Endothelial cell of umbilical vein (primary cell): ENCODE measurements around the gene TSPAN15. TPM values are rescaled to one million over a fixed set of nuclear protein-coding genes. Genes with fewer than 3 reads are reported as not detected.

ENCODE experiments used
- BruUV-seq: library from RNA; stranded (reverse); fragments of 400-500 nt; replicated peaks from 2 replicates; lab custom pipeline; 2021; lab: Mats Ljungman, UMichigan
- CTCF ChIA-PET: fragments of 300-600, 350-600 bp; sonication (Branson Sonifier 250); formaldehyde crosslinking; loops from one replicate; lab custom pipeline; 2021; ENCODE audit warnings: antibody characterized with exemption, inconsistent platforms; lab: Charles Lee
- POLR2A ChIA-PET: fragments of 300-600, 350-600 bp; sonication (Branson Sonifier 250); formaldehyde crosslinking; loops from one replicate; lab custom pipeline; 2021; ENCODE audit warnings: antibody characterized with exemption, inconsistent platforms; lab: Charles Lee
- DNase-seq: peaks from one replicate; pipeline ENCODE4 v3.0.0-alpha.2; 2011; ENCODE audit warnings: low read depth, low spot score
- FAIRE-seq: peaks from 2 replicates; lab custom pipeline; 2011; peaks lifted over from hg19 to GRCh38; lab: Jason Lieb, UNC
- H2AFZ ChIP-seq: 2 replicates; pipeline ENCODE4 v1.6.0; 2012; ENCODE audit warnings: low read depth, low read length, control low read depth, inconsistent platforms
- H3K27ac ChIP-seq: 2 replicates; pipeline ENCODE4 v1.5.1; 2011; ENCODE audit warnings: low read depth, mild to moderate bottlenecking, control low read depth, low read length, moderate library complexity; ENCODE audit not compliant: insufficient read depth
- H3K27me3 ChIP-seq, 2 experiments: 2 replicates each; pipeline versions ENCODE4 v1.6.0 to v1.6.1; 2011; ENCODE audit warnings: low read length in 2 of 2, mixed read lengths in 1 of 2; ENCODE audit not compliant: control insufficient read depth in 2 of 2, insufficient read depth in 2 of 2
- H3K36me3 ChIP-seq, 2 experiments: 2 replicates in 1 of 2; 3 replicates in 1 of 2; pipeline ENCODE4 v1.5.1; 2011; ENCODE audit warnings: low read length in 2 of 2, mild to moderate bottlenecking in 1 of 2, moderate library complexity in 1 of 2; ENCODE audit not compliant: control insufficient read depth in 2 of 2, insufficient read depth in 2 of 2; ENCODE audit errors: extremely low read depth in 1 of 2
- H3K4me1 ChIP-seq: 3 replicates; pipeline ENCODE4 v1.5.1; 2011; ENCODE audit warnings: mild to moderate bottlenecking, low read length; ENCODE audit not compliant: control insufficient read depth, insufficient read depth; ENCODE audit errors: extremely low read depth
- H3K4me2 ChIP-seq: 2 replicates; pipeline ENCODE4 v1.6.1; 2011; ENCODE audit warnings: low read length, control low read depth, mixed read lengths; ENCODE audit not compliant: insufficient read depth
- H3K4me3 ChIP-seq, 3 experiments: fragments of 200-600 bp in 1 of 3; sonication (generic), shearing (Covaris generic) in 1 of 3; replicated peaks in 1 of 3; 2 replicates each; pipeline ENCODE4 v1.5.1; 2011 to 2016; ENCODE audit warnings: control low read depth in 3 of 3, low read length in 3 of 3, mild to moderate bottlenecking in 2 of 3, inconsistent platforms in 1 of 3, low read depth in 1 of 3, moderate library complexity in 1 of 3; ENCODE audit not compliant: insufficient read depth in 1 of 3
- H3K79me2 ChIP-seq: 2 replicates; pipeline ENCODE4 v1.6.0; 2012; ENCODE audit warnings: low read length, inconsistent platforms; ENCODE audit not compliant: control insufficient read depth, insufficient read depth
- H3K9ac ChIP-seq: replicated peaks from 2 replicates; pipeline ENCODE3; 2011; ENCODE audit warnings: low read length, control low read depth; ENCODE audit not compliant: insufficient read depth; ENCODE audit errors: extremely low read depth
- H3K9me1 ChIP-seq: replicated peaks from 3 replicates; pipeline ENCODE4 v1.6.0; 2011; ENCODE audit warnings: mild to moderate bottlenecking, low read length; ENCODE audit not compliant: control insufficient read depth, insufficient read depth; ENCODE audit errors: extremely low read depth
- H3K9me3 ChIP-seq: replicated peaks from 2 replicates; pipeline ENCODE4 v1.5.1; 2012; ENCODE audit warnings: low read length, inconsistent platforms; ENCODE audit not compliant: control insufficient read depth, insufficient read depth
- H4K20me1 ChIP-seq: replicated peaks from 2 replicates; pipeline ENCODE3; 2011; ENCODE audit warnings: mild to moderate bottlenecking, low read length; ENCODE audit not compliant: control insufficient read depth, insufficient read depth; ENCODE audit errors: extremely low read depth
- EZH2 ChIP-seq: IDR thresholded peaks from 2 replicates; pipeline ENCODE4 v1.6.1; 2012; ENCODE audit warnings: borderline replicate concordance, low read depth, mild to moderate bottlenecking, moderate library complexity, low read length, inconsistent platforms; ENCODE audit not compliant: severe bottlenecking
- FOS ChIP-seq: IDR thresholded peaks from 2 replicates; pipeline ENCODE4 v1.6.1; 2011; ENCODE audit warnings: mild to moderate bottlenecking, low read length, moderate library complexity, borderline replicate concordance; ENCODE audit not compliant: insufficient read depth
- GATA2 ChIP-seq: IDR thresholded peaks from 2 replicates; pipeline ENCODE4 v1.7.0; 2011; ENCODE audit warnings: low read depth, mild to moderate bottlenecking, moderate library complexity, mixed read lengths, low read length; ENCODE audit not compliant: insufficient read length, insufficient read depth
- JUN ChIP-seq: IDR thresholded peaks from 2 replicates; pipeline ENCODE4 v1.6.1; 2011; ENCODE audit warnings: borderline replicate concordance, low read depth; ENCODE audit not compliant: insufficient read length, insufficient read depth
- MYC ChIP-seq: IDR thresholded peaks from one replicate; pipeline ENCODE4 v1.6.1; 2011; ENCODE audit warnings: mild to moderate bottlenecking, low read depth, low read length
- POLR2A ChIP-seq: IDR thresholded peaks from 2 replicates; pipeline ENCODE4 v1.6.1; 2012; ENCODE audit warnings: low read depth, mild to moderate bottlenecking, control low read depth, low read length
- POLR2AphosphoS5 ChIP-seq: IDR thresholded peaks from 2 replicates; pipeline ENCODE4 v1.6.1; 2012; ENCODE audit warnings: low read depth, mild to moderate bottlenecking, control low read depth, low read length, moderate library complexity; ENCODE audit not compliant: insufficient read depth
- dilution Hi-C: fragments of 300-500 bp; cut with MboI; formaldehyde crosslinking; loops from one replicate; pipeline ENCODE4 v1.15.0; 2019; ENCODE audit warnings: low sequenced_read_pairs; ENCODE audit not compliant: extremely low pct_ligation_motif_present
- intact Hi-C: fragments of 100-400 bp; cut with micrococcal nuclease; formaldehyde crosslinking; loops from one replicate; pipeline ENCODE4 v1.10.0; 2022
- polyA plus RNA-seq, 4 experiments: library from polyadenylated mRNA; depleted of rRNA in 3 of 4; stranded (reverse) in 3 of 4; unstranded in 1 of 4; fragments of >200 nt; gene quantifications; 2 replicates each; pipeline versions ENCODE4 v1.2.1 to v1.2.3, GENCODE V29; 2011 to 2012; ENCODE audit warnings: missing spikeins in 1 of 4
- total RNA-seq: library from RNA; stranded (reverse); gene quantifications from 2 replicates; pipeline ENCODE4 v1.2.3, GENCODE V29; 2021
- TF ChIP-seq, protein P1 (sequence below), 2 donors: IDR thresholded peaks; 1 replicate in 1 of 2; 2 replicates in 1 of 2; pipeline ENCODE4 v1.5.1; 2011; ENCODE audit warnings: low read length in 2 of 2, mild to moderate bottlenecking in 2 of 2, moderate library complexity in 2 of 2, control low read depth in 1 of 2, inconsistent platforms in 1 of 2, low read depth in 1 of 2; ENCODE audit not compliant: insufficient read depth in 1 of 2; ENCODE audit errors: extremely low read depth in 1 of 2
- TF ChIP-seq, protein P2 (sequence below): IDR thresholded peaks from 2 replicates; pipeline ENCODE4 v1.6.1; 2011; ENCODE audit not compliant: insufficient read depth, insufficient read length

The TSPAN15 gene
- total and polyA plus RNA-seq, 2 donors (not counting 3 experiments of a cell fraction or from before 2014, with no cell fraction given) = 78.4 to 189 TPM

DNA sequence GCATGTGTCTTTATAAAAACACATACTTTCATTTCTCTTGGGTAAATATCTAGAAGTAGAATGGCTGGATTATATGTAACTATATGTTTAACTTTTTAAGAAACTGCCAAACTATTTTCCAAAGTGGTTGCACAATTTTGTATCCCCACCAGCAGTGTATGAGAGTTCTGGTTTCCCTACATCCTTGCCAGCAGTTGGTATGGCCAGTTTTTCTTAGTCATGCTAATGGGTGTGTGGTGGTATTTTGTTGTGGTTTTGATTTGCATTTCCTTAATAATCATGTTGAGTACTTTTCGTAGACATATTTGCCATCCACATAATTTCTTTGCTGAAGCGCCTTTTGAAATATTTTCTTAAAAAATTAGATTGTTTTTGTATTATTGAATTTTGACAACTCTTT lies 61.6 kb downstream of the TSPAN15 start:
- dilution Hi-C loops = no loop called here
- Histone ChIP-seq H2AFZ (no peak overlapping the region), H3K4me3 (no peak overlapping the region), H3K27me3 (no peaks in the 10 kb centered on the region), H3K4me2 (no peak overlapping the region), H3K9ac (no peak overlapping the region), H3K9me3 (no peaks in the 10 kb centered on the region), H3K9me1 (no peaks in the 10 kb centered on the region), H3K4me1 (no peaks in the 10 kb centered on the region), H3K27ac (no peak overlapping the region), H4K20me1 (no peaks in the 10 kb centered on the region), H3K79me2 (no peaks in the 10 kb centered on the region), H3K36me3 (no peaks in the 10 kb centered on the region)
- intact Hi-C loops = no loop called here
- FAIRE-seq = no peak
- BruUV-seq = no TSS peak
- TF ChIP-seq POLR2AphosphoS5 = no peak
- TF ChIP-seq JUN = no peak
- no peak for TF ChIP-seq POLR2A
- TF ChIP-seq, protein P1, sequence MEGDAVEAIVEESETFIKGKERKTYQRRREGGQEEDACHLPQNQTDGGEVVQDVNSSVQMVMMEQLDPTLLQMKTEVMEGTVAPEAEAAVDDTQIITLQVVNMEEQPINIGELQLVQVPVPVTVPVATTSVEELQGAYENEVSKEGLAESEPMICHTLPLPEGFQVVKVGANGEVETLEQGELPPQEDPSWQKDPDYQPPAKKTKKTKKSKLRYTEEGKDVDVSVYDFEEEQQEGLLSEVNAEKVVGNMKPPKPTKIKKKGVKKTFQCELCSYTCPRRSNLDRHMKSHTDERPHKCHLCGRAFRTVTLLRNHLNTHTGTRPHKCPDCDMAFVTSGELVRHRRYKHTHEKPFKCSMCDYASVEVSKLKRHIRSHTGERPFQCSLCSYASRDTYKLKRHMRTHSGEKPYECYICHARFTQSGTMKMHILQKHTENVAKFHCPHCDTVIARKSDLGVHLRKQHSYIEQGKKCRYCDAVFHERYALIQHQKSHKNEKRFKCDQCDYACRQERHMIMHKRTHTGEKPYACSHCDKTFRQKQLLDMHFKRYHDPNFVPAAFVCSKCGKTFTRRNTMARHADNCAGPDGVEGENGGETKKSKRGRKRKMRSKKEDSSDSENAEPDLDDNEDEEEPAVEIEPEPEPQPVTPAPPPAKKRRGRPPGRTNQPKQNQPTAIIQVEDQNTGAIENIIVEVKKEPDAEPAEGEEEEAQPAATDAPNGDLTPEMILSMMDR (IDR thresholded peaks at IDR 0.05; ENCODE audit: extremely low read depth in 1 of 2, insufficient read depth in 1 of 2, low read depth in 1 of 2, low read length in 2 of 2) = no peak
- no peak for TF ChIP-seq EZH2
- TF ChIP-seq, protein P2, sequence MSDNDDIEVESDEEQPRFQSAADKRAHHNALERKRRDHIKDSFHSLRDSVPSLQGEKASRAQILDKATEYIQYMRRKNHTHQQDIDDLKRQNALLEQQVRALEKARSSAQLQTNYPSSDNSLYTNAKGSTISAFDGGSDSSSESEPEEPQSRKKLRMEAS = no peak
- TF ChIP-seq MYC = no peak
- no peak for TF ChIP-seq GATA2
- no peak for TF ChIP-seq FOS
- ChIA-PET POLR2A (no interaction called here), CTCF (interaction anchor here (7.3 kb wide), 1 partner anchor 127 kb away, joined by 276 read pairs; no protein-coding TSS in a partner anchor)
- no peak for DNase-seq
